GM21381 (cell line): ENCODE data around the gene PRADC1.
"Not testable (repeated sequence)": the region's sequence is repeated elsewhere in the genome, so short reads cannot be mapped to it uniquely, and the experiment has no call there.

Experiments used
- ATAC-seq: cut with Tn5 transposase; IDR thresholded peaks from one replicate; pipeline ENCODE4 v1.9.1; 2021; ENCODE audit warnings: mild to moderate bottlenecking, moderate library complexity; ENCODE audit not compliant: unreplicated experiment

The PRADC1 gene

DNA sequence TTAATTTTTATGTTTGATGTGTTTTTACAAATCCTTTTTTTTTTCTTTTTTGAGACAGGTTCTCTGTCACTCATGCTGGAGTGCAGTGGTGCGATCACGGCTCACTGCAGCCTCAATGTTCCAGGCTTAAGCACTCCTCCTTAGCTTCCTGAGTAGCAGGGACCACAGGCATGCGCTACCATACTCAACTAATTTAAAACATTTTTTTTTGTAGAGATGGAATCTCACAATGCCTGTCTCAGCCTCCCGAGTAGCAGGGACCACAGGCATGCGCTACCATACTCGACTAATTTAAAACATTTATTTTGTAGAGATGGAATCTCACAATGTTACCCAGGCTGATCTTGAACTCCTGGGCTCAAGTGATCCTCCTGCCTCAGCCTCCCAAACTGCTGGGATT is 27.4 kb downstream of the PRADC1 start:
- no peak for ATAC-seq

DNA sequence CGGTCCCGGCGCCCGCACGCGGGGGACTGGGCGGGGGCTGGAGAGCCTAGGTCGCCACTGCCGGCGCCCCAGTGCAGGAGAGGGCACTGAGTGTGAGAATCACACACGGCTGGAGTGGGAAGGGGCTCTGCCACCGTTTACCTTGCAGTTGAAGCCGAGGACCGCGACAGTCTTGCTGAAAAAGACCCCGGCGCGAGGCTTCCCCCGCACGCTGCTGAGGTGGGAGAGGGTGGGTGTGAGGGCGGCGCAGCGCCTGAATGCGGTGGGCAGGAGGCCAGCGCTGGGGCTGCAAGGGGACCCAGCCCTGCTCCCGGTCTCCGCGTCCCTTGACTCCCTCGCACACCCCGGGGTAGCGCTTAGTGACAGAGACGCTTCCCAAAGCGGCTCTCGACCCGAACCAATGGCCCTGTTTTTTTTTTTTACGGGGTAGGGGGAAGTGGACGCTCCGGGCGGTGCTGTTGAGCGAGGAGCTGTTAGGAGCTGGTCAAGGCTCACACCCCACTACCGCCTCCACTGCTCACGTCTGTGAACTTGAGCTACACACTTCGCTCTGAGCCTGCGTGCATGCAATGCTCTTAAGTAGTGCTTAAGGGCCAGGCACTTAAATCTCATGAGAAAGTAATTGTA is 29.9 kb downstream of the PRADC1 start:
- ATAC-seq = no peak

DNA sequence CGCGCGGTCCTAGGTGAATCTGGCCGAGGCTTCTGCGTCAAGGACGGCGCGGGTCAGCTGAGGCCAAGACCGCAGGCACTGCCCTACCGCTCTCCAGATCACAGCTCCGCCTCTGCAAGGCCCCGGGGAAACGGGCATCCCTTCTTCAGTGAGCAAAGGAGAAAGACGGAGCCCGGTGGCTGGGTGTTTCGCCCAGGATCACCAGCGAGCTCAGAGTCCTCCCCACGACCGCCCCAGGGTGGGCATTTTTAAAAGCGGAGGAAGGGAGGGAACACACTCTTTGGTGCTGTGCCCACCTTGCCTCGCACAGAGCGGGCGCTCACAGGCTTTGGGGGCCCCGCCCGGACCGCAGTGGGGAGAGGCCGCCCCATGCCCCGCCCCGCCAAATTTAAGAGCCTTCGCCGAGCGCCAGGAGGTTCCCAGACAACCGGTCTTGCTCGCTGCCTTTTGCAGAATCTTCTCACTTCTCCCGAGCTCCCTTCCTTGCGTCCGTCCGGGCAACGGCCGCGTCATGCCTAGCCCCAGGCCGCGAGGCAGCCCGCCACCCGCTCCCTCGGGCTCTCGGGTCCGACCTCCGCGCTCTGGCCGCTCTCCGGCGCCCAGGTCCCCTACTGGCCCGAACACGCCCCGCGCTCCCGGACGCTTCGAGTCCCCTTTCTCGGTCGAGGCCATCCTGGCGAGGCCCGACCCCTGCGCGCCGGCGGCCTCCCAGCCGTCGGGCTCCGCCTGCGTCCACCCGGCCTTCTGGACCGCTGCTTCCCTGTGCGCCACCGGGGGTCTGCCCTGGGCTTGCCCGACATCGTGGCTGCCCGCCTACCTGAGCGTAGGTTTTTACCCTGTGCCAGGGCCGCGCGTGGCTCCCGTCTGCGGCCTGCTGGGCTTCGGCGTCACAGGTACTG is 30.6 kb downstream of the PRADC1 start, which contains the start of gene NOTO:
Gene NOTO, plus strand, starts transcription at position 419 of the 899 bp plus-strand sequence. Its CDS starts 93 bp downstream, at position 512.
- no peak for ATAC-seq

DNA sequence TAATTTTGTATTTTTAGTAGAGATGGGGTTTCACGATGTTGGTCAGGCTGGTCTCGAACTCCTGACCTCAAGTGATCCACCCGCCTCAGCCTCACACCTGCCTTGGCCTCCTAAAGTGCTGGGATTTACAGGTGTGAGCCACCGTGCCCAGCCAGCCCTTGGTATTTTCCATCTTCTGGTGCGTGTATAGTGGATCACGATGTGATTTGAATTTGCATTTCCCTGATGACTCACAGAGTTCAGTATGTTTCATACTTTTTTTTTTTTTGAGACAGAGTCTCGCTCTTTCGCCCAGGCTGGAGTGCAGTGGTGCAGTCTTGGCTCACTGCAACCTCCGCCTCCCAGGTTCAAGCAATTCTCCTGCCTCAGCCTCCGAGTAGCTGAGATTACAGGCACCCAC is 32.8 kb downstream of the PRADC1 start:
- ATAC-seq = not testable (repeated sequence)

DNA sequence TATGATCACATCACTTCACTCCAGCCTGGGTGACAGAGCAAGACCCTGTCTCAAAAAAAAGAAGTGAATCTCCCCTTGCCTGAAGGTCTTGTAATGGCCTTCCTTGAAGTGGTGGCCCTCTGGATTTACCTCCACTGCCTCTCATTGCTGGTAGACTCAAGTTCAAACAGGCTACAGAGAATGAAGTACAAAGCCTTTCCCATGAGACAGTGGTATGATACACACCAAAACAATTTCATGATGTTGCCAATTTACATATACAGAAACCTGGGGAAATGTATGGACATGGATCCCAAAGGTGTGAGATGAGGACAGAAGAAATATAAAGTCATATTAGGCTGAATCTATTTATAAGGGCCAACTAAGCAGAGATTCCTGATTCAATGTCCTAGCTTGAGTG is 35.5 kb downstream of the PRADC1 start:
- ATAC-seq = no peak

DNA sequence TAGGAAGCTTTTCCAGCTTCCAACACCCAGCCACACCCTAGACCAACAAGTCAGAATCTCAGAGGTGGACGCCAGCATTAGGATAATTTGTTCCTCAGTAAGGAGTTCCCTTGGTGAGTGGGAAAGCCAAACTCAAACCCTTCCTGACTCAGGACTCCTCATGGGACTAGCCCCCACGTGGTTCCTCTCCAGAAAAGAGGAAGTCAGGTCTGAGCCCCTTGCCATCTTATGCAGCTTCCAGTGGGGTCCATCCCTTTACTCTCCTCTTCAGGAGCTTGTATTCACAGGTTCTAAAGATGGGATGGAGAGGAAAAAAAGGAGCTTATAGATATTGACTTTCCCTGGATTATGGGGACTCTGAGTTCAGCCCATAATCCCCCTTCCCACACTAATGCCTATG is 45.5 kb downstream of the PRADC1 start:
- ATAC-seq = no peak

DNA sequence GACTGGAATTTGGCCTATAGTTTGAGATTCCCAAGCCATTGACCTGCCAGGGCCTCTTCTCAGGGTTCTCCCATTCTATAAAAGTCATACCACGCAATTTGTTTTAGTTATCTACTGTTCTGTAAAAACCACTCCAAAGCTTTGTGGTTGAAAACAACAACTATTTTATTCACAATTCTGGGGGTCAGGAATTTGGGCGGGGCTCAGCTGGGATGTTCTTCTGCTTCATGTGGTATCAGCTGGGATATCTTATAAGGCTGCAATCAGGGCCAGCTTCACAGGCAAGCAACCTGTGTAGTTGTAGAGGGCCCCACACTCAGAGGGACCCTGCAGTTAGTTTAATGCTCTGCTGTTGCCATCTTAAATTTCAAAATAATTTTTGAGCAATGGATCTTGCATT is 47.1 kb downstream of the PRADC1 start:
- no peak for ATAC-seq
